HepG2 (cell line): ENCODE results near the gene RBM3. TPM values are rescaled to one million over a fixed set of nuclear protein-coding genes. Genes with fewer than 3 reads are reported as not detected.
A peak's percentile ranks its signal among the peaks of the same experiment; 100 is the strongest.

Experiments used
- AGO1 ChIP-seq: fragments of 200-400 bp; formaldehyde crosslinking; IDR thresholded peaks from 2 replicates; pipeline ENCODE4 v1.6.1; 2017; ENCODE audit warnings: mild to moderate bottlenecking, low read depth, low read length, moderate library complexity; ENCODE audit not compliant: poor library complexity, severe bottlenecking
- CENPX ChIP-seq: sonication (generic); formaldehyde crosslinking; IDR thresholded peaks from 2 replicates; pipeline ENCODE4 v1.9.0; 2021; ENCODE audit warnings: mild to moderate bottlenecking, missing genetic modification reagents, moderate library complexity
- IRF2 ChIP-seq: IDR thresholded peaks from 2 replicates; pipeline ENCODE4 v1.6.1; 2018; ENCODE audit warnings: missing genetic modification reagents, missing compliant biosample characterization
- MYC ChIP-seq: sonication (generic); formaldehyde crosslinking; IDR thresholded peaks from 2 replicates; pipeline ENCODE4 v1.9.0; 2021; ENCODE audit warnings: missing genetic modification reagents, borderline replicate concordance
- NFIC ChIP-seq: IDR thresholded peaks from 2 replicates; pipeline ENCODE4 v1.6.1; 2012; ENCODE audit warnings: mild to moderate bottlenecking, low read length, inconsistent platforms
- PAF1 ChIP-seq: IDR thresholded peaks from 2 replicates; pipeline ENCODE4 v1.6.1; 2016; ENCODE audit warnings: missing genetic modification reagents, missing compliant biosample characterization
- PRMT3 ChIP-seq: sonication (generic); formaldehyde crosslinking; IDR thresholded peaks from 2 replicates; pipeline ENCODE4 v1.8.1; 2022; ENCODE audit warnings: low read depth, mild to moderate bottlenecking, moderate library complexity, missing genetic modification reagents, borderline replicate concordance
- SNAPC4 ChIP-seq: sonication (generic); formaldehyde crosslinking; IDR thresholded peaks from 2 replicates; pipeline ENCODE4 v1.4.0; 2020; ENCODE audit warnings: mild to moderate bottlenecking, missing genetic modification reagents
- TBX3 ChIP-seq: fragments of 450-650 bp; IDR thresholded peaks from 2 replicates; pipeline ENCODE4 v1.6.1; 2017; ENCODE audit warnings: antibody characterized with exemption, mild to moderate bottlenecking, inconsistent platforms, borderline replicate concordance
- TEAD3 ChIP-seq: optimal IDR thresholded peaks from 2 replicates; pipeline ENCODE3; 2016; ENCODE audit warnings: borderline replicate concordance
- TERF1 ChIP-seq: sonication (generic); formaldehyde crosslinking; IDR thresholded peaks from 2 replicates; pipeline ENCODE4 v1.8.0; 2022; ENCODE audit warnings: mild to moderate bottlenecking, missing genetic modification reagents, moderate library complexity
- ZBTB8A ChIP-seq: sonication (generic); formaldehyde crosslinking; IDR thresholded peaks from 2 replicates; pipeline ENCODE4 v1.4.0; 2020; ENCODE audit warnings: mild to moderate bottlenecking, low read depth, missing genetic modification reagents, borderline replicate concordance
- polyA plus RNA-seq, 8 experiments: library from polyadenylated mRNA; depleted of rRNA in 3 of 8; stranded (reverse) in 7 of 8; unstranded in 1 of 8; fragments of >200 nt; fragmentation: Illumina TruSeq in 4 of 8; extraction: Trizol in 4 of 8; gene quantifications; 2 replicates each; pipeline versions ENCODE4 v1.2.1 to v1.2.3, GENCODE V29; 2011 to 2016; ENCODE audit warnings: low read depth in 4 of 8, missing spikeins in 1 of 8, mixed read lengths in 1 of 8; ENCODE audit not compliant: insufficient read depth in 1 of 8
- total RNA-seq, 5 experiments: library from RNA; depleted of rRNA; stranded (reverse); fragments of >200 nt; fragmentation: Illumina TruSeq; extraction: Trizol; gene quantifications; 2 replicates each; pipeline ENCODE4 v1.2.3, GENCODE V29; 2016; ENCODE audit warnings: low read depth in 1 of 5
- TF ChIP-seq, protein P1 (sequence below): sonication (generic); formaldehyde crosslinking; IDR thresholded peaks from 2 replicates; pipeline ENCODE4 v1.4.0; 2020; ENCODE audit warnings: missing genetic modification reagents, low read depth, mild to moderate bottlenecking, borderline replicate concordance
- TF ChIP-seq, protein P2 (sequence below): sonication (generic); formaldehyde crosslinking; IDR thresholded peaks from 2 replicates; pipeline ENCODE4 v1.4.0; 2020; ENCODE audit warnings: missing genetic modification reagents

Gene RBM3
- total and polyA plus RNA-seq, 2 of the 13 experiments (the other 11 are each of a cell fraction or from before 2014, with no cell fraction given): 123 to 182 TPM

DNA sequence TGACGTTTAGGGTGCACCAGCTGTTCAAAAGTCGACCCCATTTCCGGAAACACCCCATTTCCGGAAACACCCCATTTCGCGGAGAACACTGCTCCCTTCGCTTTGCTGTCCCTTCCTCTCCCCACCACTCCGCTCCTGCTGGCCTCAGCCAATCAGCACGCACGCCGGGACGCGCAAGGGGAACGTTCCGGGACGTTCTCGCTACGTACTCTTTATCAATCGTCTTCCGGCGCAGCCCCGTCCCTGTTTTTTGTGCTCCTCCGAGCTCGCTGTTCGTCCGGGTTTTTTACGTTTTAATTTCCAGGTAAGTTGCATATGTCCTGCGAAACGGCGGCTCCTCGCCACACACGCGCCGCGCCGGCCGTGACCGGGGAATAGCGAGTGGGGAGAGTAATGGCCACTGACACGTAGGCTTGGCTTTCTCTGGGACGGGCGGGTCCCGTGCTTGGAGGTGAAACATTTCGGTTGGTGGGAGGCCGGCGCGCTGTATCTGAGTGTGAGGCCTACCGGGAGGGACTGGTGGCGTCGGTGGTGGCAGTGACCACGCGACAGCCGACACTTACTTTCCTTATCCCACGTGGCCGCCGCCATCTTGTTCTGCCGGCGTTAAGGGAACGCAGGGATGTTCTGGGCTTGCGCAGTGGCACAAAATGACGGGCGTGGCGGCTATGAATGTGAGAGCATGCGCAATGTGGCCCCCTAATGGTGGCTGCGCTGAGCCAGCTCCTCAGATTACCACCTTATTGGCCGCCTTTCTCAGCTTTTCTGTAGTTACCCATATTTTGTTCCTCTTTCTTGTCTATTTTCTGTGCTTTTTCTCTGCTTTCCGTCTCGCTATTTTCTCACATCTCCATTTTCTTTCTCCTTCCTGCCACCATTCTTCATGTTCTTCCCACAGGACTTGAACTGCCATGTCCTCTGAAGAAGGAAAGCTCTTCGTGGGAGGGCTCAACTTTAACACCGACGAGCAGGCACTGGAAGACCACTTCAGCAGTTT lies at the start of gene RBM3 (continued):
- TF ChIP-seq SNAPC4 (CRISPR knock-in tag) (0 out of 2 replicates have a peak, but pooled peaks have one; percentile 43), PRMT3 (CRISPR knock-in tag) (no peak), NFIC (no peak), MYC (peak; percentile 99), ZBTB8A (CRISPR knock-in tag) (no peak), PAF1 (CRISPR knock-in tag) (no peak), CENPX (no peak), TEAD3 (no peak), AGO1 (no peak), TERF1 (no peak), TBX3 (no peak; the same call in 1 of the 2 replicates), IRF2 (CRISPR knock-in tag) (peak; percentile 30)
- TF ChIP-seq, protein P1, sequence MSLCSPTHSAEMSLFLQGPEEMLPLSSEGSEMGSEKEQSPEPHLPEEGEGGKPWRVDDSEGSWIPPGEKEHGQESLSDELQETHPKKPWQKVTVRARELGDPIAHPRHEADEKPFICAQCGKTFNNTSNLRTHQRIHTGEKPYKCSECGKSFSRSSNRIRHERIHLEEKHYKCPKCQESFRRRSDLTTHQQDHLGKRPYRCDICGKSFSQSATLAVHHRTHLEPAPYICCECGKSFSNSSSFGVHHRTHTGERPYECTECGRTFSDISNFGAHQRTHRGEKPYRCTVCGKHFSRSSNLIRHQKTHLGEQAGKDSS (CRISPR knock-in tag): peak; percentile 33; the same call in 1 of the 2 replicates
- TF ChIP-seq, protein P2, sequence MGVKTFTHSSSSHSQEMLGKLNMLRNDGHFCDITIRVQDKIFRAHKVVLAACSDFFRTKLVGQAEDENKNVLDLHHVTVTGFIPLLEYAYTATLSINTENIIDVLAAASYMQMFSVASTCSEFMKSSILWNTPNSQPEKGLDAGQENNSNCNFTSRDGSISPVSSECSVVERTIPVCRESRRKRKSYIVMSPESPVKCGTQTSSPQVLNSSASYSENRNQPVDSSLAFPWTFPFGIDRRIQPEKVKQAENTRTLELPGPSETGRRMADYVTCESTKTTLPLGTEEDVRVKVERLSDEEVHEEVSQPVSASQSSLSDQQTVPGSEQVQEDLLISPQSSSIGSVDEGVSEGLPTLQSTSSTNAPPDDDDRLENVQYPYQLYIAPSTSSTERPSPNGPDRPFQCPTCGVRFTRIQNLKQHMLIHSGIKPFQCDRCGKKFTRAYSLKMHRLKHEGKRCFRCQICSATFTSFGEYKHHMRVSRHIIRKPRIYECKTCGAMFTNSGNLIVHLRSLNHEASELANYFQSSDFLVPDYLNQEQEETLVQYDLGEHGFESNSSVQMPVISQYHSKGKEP (CRISPR knock-in tag): no peak
